GM12878 (cell line): ENCODE results near the gene ARHGAP19. TPM values are rescaled to one million over a fixed set of nuclear protein-coding genes. Genes with fewer than 3 reads are reported as not detected.

Source experiments
- ATF7 ChIP-seq: fragments of 450-650 bp; IDR thresholded peaks from 2 replicates; pipeline ENCODE4 v1.6.1; 2016; ENCODE audit warnings: low read depth, mild to moderate bottlenecking
- CBX3 ChIP-seq: fragments of 200-600 bp; sonication (generic); IDR thresholded peaks from 2 replicates; pipeline ENCODE4 v1.6.1; 2016; ENCODE audit warnings: low read depth, borderline replicate concordance
- CUX1 ChIP-seq: IDR thresholded peaks from 2 replicates; pipeline ENCODE4 v1.6.1; 2012; ENCODE audit warnings: improper control_type of control experiment, low read depth, low read length; ENCODE audit not compliant: insufficient replicate concordance
- ETV6 ChIP-seq, 2 experiments: fragments of 450-650 bp in 1 of 2; IDR thresholded peaks in 1 of 2; conservative IDR thresholded peaks in 1 of 2; 2 replicates each; pipeline ENCODE4 v1.6.1; 2014; ENCODE audit warnings: antibody characterized with exemption in 1 of 2, borderline replicate concordance in 1 of 2, low read depth in 1 of 2, mild to moderate bottlenecking in 1 of 2, moderate library complexity in 1 of 2
- HCFC1 ChIP-seq: fragments of 150-350 bp; IDR thresholded peaks from 2 replicates; pipeline ENCODE4 v1.6.1; 2014; ENCODE audit warnings: low read length
- HDAC2 ChIP-seq: fragments of 200-600 bp; sonication (generic); IDR thresholded peaks from 2 replicates; pipeline ENCODE4 v1.6.1; 2017
- MLLT1 ChIP-seq: fragments of 450-650 bp; IDR thresholded peaks from 2 replicates; pipeline ENCODE4 v1.6.1; 2016; ENCODE audit warnings: mild to moderate bottlenecking
- MTA2 ChIP-seq: fragments of 450-650 bp; IDR thresholded peaks from 2 replicates; pipeline ENCODE4 v1.6.1; 2016; ENCODE audit warnings: low read depth, mild to moderate bottlenecking, moderate library complexity
- NFXL1 ChIP-seq: fragments of 450-650 bp; IDR thresholded peaks from 2 replicates; pipeline ENCODE4 v1.6.1; 2017; ENCODE audit warnings: antibody characterized with exemption, mild to moderate bottlenecking, borderline replicate concordance
- RAD51 ChIP-seq: fragments of 450-650 bp; IDR thresholded peaks from 2 replicates; pipeline ENCODE4 v1.6.1; 2016; ENCODE audit warnings: moderate library complexity, mild to moderate bottlenecking, inconsistent platforms
- RBBP5 ChIP-seq: fragments of 200-600 bp; sonication (generic); conservative IDR thresholded peaks from 2 replicates; pipeline ENCODE4 v1.6.1; 2016
- SP1 ChIP-seq: IDR thresholded peaks from one replicate; pipeline ENCODE4 v1.6.1; 2011; ENCODE audit warnings: low read depth, low read length
- USF1 ChIP-seq: IDR thresholded peaks from 2 replicates; pipeline ENCODE4 v1.6.1; 2011; ENCODE audit warnings: borderline replicate concordance, low read depth, mild to moderate bottlenecking, moderate library complexity, mixed read lengths, low read length; ENCODE audit not compliant: insufficient read depth; ENCODE audit errors: extremely low read length
- YBX1 ChIP-seq: fragments of 450-650 bp; IDR thresholded peaks from 2 replicates; pipeline ENCODE4 v1.6.1; 2016; ENCODE audit warnings: antibody characterized with exemption
- YY1 ChIP-seq: IDR thresholded peaks from 2 replicates; pipeline ENCODE4 v1.6.1; 2011; ENCODE audit warnings: low read depth, mild to moderate bottlenecking, low read length
- ZNF24 ChIP-seq: fragments of 450-650 bp; IDR thresholded peaks from 2 replicates; pipeline ENCODE4 v1.6.1; 2017; ENCODE audit warnings: antibody characterized with exemption, mild to moderate bottlenecking
- ZNF384 ChIP-seq: IDR thresholded peaks from 2 replicates; pipeline ENCODE4 v1.6.1; 2012; ENCODE audit warnings: low read depth, mild to moderate bottlenecking, low read length, improper control_type of control experiment, borderline replicate concordance
- ZNF687 ChIP-seq: fragments of 450-650 bp; IDR thresholded peaks from 2 replicates; pipeline ENCODE4 v1.6.1; 2017; ENCODE audit warnings: mild to moderate bottlenecking, moderate library complexity
- polyA plus RNA-seq, 11 experiments: library from polyadenylated mRNA; depleted of rRNA in 4 of 11; unstranded in 6 of 11; stranded (reverse) in 5 of 11; fragments of >200 nt; fragmentation: Nextera tagmentation in 4 of 11; fragmentation: Illumina TruSeq in 1 of 11; extraction: Ambion mirVana in 4 of 11; extraction: Trizol in 1 of 11; gene quantifications; 1 replicate in 1 of 11; 2 replicates in 10 of 11; pipeline versions ENCODE4 v1.2.1 to v1.2.3, GENCODE V29; 2011 to 2016; ENCODE audit warnings: inconsistent platforms in 2 of 11, missing spikeins in 2 of 11, low read depth in 1 of 11
- total RNA-seq, 4 experiments: library from RNA; depleted of rRNA in 3 of 4; stranded (reverse); fragments of >200 nt in 3 of 4; fragmentation: Illumina TruSeq in 1 of 4; extraction: Trizol in 1 of 4; gene quantifications; 2 replicates each; pipeline versions ENCODE4 v1.2.1 to v1.2.3, GENCODE V29; 2013 to 2021

Gene ARHGAP19
- total and polyA plus RNA-seq, 10 of the 15 experiments (the other 5 are each of a cell fraction or from before 2014, with no cell fraction given): 13.3 to 40.7 (median 22.6) TPM

- no peak for TF ChIP-seq CUX1
- TF ChIP-seq RBBP5: no peak
- no peak for TF ChIP-seq HDAC2
- TF ChIP-seq YY1: 0 out of 2 replicates have a peak, but pooled peaks have one; percentile 6
- TF ChIP-seq MLLT1: no peak
- TF ChIP-seq ZNF687: peak; percentile 1; the same call in 1 of the 2 replicates
- peak; percentile 86 for TF ChIP-seq NFXL1
- no peak for TF ChIP-seq RAD51
- TF ChIP-seq ZNF24: no peak
- TF ChIP-seq YBX1: no peak
- peak; percentile 99 for TF ChIP-seq ATF7
- TF ChIP-seq ZNF384: no peak
- peak; percentile 75 for TF ChIP-seq USF1
- no peak for TF ChIP-seq CBX3
- no peak for TF ChIP-seq ETV6 (conservative IDR thresholded peaks at IDR 0.05 in 1 of 2, IDR thresholded peaks at IDR 0.05 in 1 of 2; ENCODE audit: borderline replicate concordance in 1 of 2, low read depth in 1 of 2)
- TF ChIP-seq SP1: no peak
- 0 out of 2 replicates have a peak, but pooled peaks have one; percentile 7 for TF ChIP-seq HCFC1
- no peak for TF ChIP-seq MTA2
Observed at GRCh38 chr10:97334370-97335175, 42.1 kb upstream of the ARHGAP19 start, which contains the start of gene FRAT2 (continued).
